ENCODE data around the gene HBM. TPM values are rescaled to one million over a fixed set of nuclear protein-coding genes. Genes with fewer than 3 reads are reported as not detected.
"Not testable (repeated sequence)": the region's sequence is repeated elsewhere in the genome, so short reads cannot be mapped to it uniquely, and the experiment has no call there.

Gene HBM
- polyA plus RNA-seq, 2 of the 4 experiments (the other 2 are of a cell fraction), result not detected

DNA sequence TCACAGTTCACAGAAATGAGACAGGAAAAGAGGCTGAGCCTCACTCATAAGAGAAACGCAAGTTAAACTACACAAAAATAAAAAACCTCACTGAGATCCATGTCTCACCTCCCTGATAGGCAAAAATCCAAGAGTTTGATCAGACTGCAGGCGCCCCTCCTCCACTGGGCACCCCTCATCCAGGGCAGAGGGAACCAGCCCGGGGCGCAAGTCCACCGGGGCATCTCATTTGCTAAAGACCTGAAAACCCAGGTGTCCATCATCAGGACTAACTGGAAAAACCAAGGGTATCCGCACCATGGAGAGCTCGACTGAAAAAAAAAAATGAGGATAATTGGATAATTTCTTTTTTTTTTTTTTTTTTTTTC, 10.8 kb upstream of the HBM start (continued):
- no peak for TF ChIP-seq MAZ (IDR thresholded peaks at IDR 0.05; ENCODE audit: borderline replicate concordance, low read depth, low read length)
- no peak for TF ChIP-seq ZC3H11A (IDR thresholded peaks at IDR 0.05)
- TF ChIP-seq CHD2 (IDR thresholded peaks at IDR 0.05; ENCODE audit: low read length, partially characterized antibody), result no peak
- TF ChIP-seq, protein P1, sequence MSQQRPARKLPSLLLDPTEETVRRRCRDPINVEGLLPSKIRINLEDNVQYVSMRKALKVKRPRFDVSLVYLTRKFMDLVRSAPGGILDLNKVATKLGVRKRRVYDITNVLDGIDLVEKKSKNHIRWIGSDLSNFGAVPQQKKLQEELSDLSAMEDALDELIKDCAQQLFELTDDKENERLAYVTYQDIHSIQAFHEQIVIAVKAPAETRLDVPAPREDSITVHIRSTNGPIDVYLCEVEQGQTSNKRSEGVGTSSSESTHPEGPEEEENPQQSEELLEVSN (IDR thresholded peaks at IDR 0.05; ENCODE audit: borderline replicate concordance, low read depth), result no peak
- no peak for TF ChIP-seq RCOR1 (IDR thresholded peaks at IDR 0.05; ENCODE audit: low read depth, low read length)
- TF ChIP-seq, protein P2, sequence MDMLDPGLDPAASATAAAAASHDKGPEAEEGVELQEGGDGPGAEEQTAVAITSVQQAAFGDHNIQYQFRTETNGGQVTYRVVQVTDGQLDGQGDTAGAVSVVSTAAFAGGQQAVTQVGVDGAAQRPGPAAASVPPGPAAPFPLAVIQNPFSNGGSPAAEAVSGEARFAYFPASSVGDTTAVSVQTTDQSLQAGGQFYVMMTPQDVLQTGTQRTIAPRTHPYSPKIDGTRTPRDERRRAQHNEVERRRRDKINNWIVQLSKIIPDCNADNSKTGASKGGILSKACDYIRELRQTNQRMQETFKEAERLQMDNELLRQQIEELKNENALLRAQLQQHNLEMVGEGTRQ (IDR thresholded peaks at IDR 0.05), result no peak
- TF ChIP-seq RAD21 (conservative IDR thresholded peaks at IDR 0.05 in 1 of 2, IDR thresholded peaks at IDR 0.05 in 1 of 2), result no peak

DNA sequence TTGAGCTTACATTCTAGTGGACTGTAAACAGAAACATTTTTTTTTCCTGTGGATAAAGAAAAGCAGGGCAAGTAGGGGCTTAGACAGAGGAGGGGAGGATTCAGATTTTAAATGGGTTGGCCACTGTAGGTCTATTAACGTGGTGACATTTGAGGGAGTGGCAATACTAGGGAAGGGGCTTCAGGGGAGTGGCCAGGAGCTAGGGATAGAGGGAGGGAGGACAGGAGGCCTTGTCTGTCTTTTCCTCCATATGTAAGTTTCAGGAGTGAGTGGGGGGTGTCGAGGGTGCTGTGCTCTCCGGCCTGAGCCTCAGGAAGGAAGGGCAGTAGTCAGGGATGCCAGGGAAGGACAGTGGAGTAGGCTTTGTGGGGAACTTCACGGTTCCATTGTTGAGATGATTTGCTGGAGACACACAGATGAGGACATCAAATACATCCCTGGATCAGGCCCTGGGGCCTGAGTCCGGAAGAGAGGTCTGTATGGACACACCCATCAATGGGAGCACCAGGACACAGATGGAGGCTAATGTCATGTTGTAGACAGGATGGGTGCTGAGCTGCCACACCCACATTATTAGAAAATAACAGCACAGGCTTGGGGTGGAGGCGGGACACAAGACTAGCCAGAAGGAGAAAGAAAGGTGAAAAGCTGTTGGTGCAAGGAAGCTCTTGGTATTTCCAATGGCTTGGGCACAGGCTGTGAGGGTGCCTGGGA, 6.5 kb upstream of the HBM start:
- no peak for FAIRE-seq
- POLR2A ChIA-PET, result no interaction called here
- H3K27ac ChIP-seq, result no peak overlapping the region
- no peak overlapping the region for H3K4me2 ChIP-seq
- 36% methylated on average over 6 of the region's 6 CpGs for WGBS (ENCODE audit: missing lambda C conversion rate)
- TF ChIP-seq KDM1A (IDR thresholded peaks at IDR 0.05; ENCODE audit: low read depth) (no peak), ESRRA (IDR thresholded peaks at IDR 0.05; ENCODE audit: borderline replicate concordance, low read length) (no peak), GATA3 (IDR thresholded peaks at IDR 0.05; ENCODE audit: borderline replicate concordance) (no peak), HOXB13 (CRISPR knock-in tag; IDR thresholded peaks at IDR 0.05; ENCODE audit: low read depth) (no peak), PHF8 (IDR thresholded peaks at IDR 0.05; ENCODE audit: borderline replicate concordance, low read depth) (no peak), HEYL (CRISPR knock-in tag; IDR thresholded peaks at IDR 0.05) (no peak), FOSB (CRISPR knock-in tag; IDR thresholded peaks at IDR 0.05) (no peak), NFE2L2 (conservative IDR thresholded peaks at IDR 0.05; ENCODE audit: low read length) (no peak), RNF2 (IDR thresholded peaks at IDR 0.05; ENCODE audit: borderline replicate concordance, low read depth) (no peak), HDAC2 (IDR thresholded peaks at IDR 0.05) (no peak), RCOR1 (IDR thresholded peaks at IDR 0.05; ENCODE audit: low read depth, low read length) (no peak), ZC3H11A (IDR thresholded peaks at IDR 0.05) (no peak), ZNF302 (CRISPR knock-in tag; IDR thresholded peaks at IDR 0.05) (no peak), TP53 (CRISPR knock-in tag; IDR thresholded peaks at IDR 0.05) (no peak), SREBF2 (IDR thresholded peaks at IDR 0.05) (no peak), NR3C1 (IDR thresholded peaks at IDR 0.05) (no peak)
- TF ChIP-seq, protein P3, sequence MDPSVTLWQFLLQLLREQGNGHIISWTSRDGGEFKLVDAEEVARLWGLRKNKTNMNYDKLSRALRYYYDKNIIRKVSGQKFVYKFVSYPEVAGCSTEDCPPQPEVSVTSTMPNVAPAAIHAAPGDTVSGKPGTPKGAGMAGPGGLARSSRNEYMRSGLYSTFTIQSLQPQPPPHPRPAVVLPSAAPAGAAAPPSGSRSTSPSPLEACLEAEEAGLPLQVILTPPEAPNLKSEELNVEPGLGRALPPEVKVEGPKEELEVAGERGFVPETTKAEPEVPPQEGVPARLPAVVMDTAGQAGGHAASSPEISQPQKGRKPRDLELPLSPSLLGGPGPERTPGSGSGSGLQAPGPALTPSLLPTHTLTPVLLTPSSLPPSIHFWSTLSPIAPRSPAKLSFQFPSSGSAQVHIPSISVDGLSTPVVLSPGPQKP (IDR thresholded peaks at IDR 0.05; ENCODE audit: low read depth, low read length), result no peak
- TF ChIP-seq, protein P4, sequence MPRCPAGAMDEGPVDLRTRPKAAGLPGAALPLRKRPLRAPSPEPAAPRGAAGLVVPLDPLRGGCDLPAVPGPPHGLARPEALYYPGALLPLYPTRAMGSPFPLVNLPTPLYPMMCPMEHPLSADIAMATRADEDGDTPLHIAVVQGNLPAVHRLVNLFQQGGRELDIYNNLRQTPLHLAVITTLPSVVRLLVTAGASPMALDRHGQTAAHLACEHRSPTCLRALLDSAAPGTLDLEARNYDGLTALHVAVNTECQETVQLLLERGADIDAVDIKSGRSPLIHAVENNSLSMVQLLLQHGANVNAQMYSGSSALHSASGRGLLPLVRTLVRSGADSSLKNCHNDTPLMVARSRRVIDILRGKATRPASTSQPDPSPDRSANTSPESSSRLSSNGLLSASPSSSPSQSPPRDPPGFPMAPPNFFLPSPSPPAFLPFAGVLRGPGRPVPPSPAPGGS (IDR thresholded peaks at IDR 0.05), result no peak
- TF ChIP-seq, protein P5, sequence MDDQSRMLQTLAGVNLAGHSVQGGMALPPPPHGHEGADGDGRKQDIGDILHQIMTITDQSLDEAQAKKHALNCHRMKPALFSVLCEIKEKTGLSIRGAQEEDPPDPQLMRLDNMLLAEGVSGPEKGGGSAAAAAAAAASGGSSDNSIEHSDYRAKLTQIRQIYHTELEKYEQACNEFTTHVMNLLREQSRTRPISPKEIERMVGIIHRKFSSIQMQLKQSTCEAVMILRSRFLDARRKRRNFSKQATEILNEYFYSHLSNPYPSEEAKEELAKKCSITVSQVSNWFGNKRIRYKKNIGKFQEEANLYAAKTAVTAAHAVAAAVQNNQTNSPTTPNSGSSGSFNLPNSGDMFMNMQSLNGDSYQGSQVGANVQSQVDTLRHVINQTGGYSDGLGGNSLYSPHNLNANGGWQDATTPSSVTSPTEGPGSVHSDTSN (IDR thresholded peaks at IDR 0.05), result no peak
- H3K4me1 ChIP-seq, result 0 out of 3 replicates have a peak, but pooled peaks cover 5% of the 10 kb centered on the region
- DNase-seq (ENCODE audit: low read depth in 1 of 2, low spot score in 1 of 2), result no peak
- H3K9me3 ChIP-seq, result no peaks in the 10 kb centered on the region
- ATAC-seq, result peak; percentile 22 to 27; a peak in 4 of 6 replicates
- CTCF ChIA-PET, result interaction anchor here (0.5 to 2.5 kb wide), 8 partner anchors 21 to 62 kb away, joined by 3 to 12 read pairs (median 6); partner anchors contain the start of gene HBQ1
- no peak overlapping the region for H3K4me3 ChIP-seq

DNA sequence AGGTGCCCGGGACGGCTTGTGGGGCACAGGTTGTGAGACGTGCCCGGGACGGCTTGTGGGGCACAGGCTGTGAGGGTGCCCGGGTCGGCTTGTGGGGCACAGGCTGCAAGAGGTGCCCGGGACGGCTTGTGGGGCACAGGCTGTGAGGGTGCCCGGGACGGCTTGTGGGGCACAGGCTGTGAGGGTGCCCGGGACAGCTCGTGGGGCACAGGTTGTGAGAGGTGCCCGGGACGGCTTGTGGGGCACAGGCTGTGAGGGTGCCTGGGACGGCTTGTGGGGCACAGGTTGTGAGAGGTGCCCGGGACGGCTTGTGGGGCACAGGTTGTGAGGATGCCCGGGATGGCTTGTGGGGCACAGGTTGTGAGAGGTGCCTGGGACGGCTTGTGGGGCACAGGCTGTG, 5.5 kb upstream of the HBM start:
- H3K4me2 ChIP-seq; FAIRE-seq; H3K4me3 ChIP-seq; H3K4me1 ChIP-seq; H3K9me3 ChIP-seq; H3K27ac ChIP-seq; DNase-seq (ENCODE audit: low read depth in 1 of 2, low spot score in 1 of 2); POLR2A ChIA-PET; ATAC-seq: not testable (repeated sequence)
- CTCF ChIA-PET, result interaction anchor here (0.9 to 1.5 kb wide), 3 partner anchors 48 to 63 kb away, joined by 3 to 7 read pairs (median 5); no protein-coding TSS in a partner anchor
- WGBS (ENCODE audit: missing lambda C conversion rate), result 46% methylated on average over 7 of the region's 20 CpGs

Measured in A549 (cell line).